SK-N-SH (cell line): ENCODE measurements around the gene DEXI.

Experiments
- CTCF ChIP-seq: fragments of 200-600 bp; sonication (generic); IDR thresholded peaks from 2 replicates; pipeline ENCODE4 v1.6.1; 2017; ENCODE audit warnings: antibody characterized with exemption, mild to moderate bottlenecking, moderate library complexity
- EP300 ChIP-seq, 2 experiments: IDR thresholded peaks; 2 replicates each; pipeline versions ENCODE4 v1.4.0 to v1.6.1; 2012; ENCODE audit warnings: borderline replicate concordance in 1 of 2, low read depth in 1 of 2, low read length in 1 of 2
- JUND ChIP-seq: IDR thresholded peaks from 2 replicates; pipeline ENCODE4 v1.4.0; 2012
- MAX ChIP-seq: IDR thresholded peaks from 2 replicates; pipeline ENCODE4 v1.4.0; 2012; ENCODE audit warnings: low read depth
- SIN3A ChIP-seq: IDR thresholded peaks from 2 replicates; pipeline ENCODE4 v1.6.1; 2012; ENCODE audit warnings: low read depth, mild to moderate bottlenecking, low read length, moderate library complexity, borderline replicate concordance
- TAF1 ChIP-seq: IDR thresholded peaks from 2 replicates; pipeline ENCODE4 v1.6.1; 2012; ENCODE audit warnings: low read depth, mild to moderate bottlenecking, low read length, moderate library complexity, borderline replicate concordance
- YY1 ChIP-seq: IDR thresholded peaks from 2 replicates; pipeline ENCODE4 v1.4.0; 2012; ENCODE audit warnings: low read depth, mild to moderate bottlenecking
- ZBTB33 ChIP-seq: IDR thresholded peaks from 2 replicates; pipeline ENCODE4 v1.4.0; 2012; ENCODE audit warnings: low read depth, borderline replicate concordance

- TF ChIP-seq ZBTB33, result peak; percentile 87; the same call in 1 of the 2 replicates
- TF ChIP-seq CTCF, result no peak; the same call in 1 of the 2 replicates
- no peak for TF ChIP-seq JUND
- TF ChIP-seq SIN3A, result peak; percentile 83; the same call in 1 of the 2 replicates
- TF ChIP-seq EP300 (IDR thresholded peaks at IDR 0.05; ENCODE audit: borderline replicate concordance in 1 of 2, low read depth in 1 of 2, low read length in 1 of 2), result no peak; a peak in 1 of 4 replicates
- TF ChIP-seq YY1, result peak; percentile 73
- peak; percentile 82; the same call in 1 of the 2 replicates for TF ChIP-seq TAF1
- TF ChIP-seq MAX, result no peak
Observed at GRCh38 chr16:10944249-10945064, 2.2 kb upstream of the DEXI start, which contains the start of gene CLEC16A.
